ENCODE data around the gene PLK3.

GRCh38 chr1:44808938-44809917 lies 9.1 kb downstream of the PLK3 start:
- TF ChIP-seq POLR2A (IDR thresholded peaks at IDR 0.05; ENCODE audit: low read length): peak; percentile 70
- TF ChIP-seq GATA1 (IDR thresholded peaks at IDR 0.05; ENCODE audit: low read depth, low read length): no peak

Measured in erythroblast (primary cell).